Fibroblast of lung (primary cell): ENCODE data around the gene ASXL1.

Experiments used
- EZH2 ChIP-seq: IDR thresholded peaks from 2 replicates; pipeline ENCODE4 v1.5.1; 2012; ENCODE audit warnings: low read length, control low read depth, mild to moderate bottlenecking; ENCODE audit errors: missing control alignments
- TF ChIP-seq, protein P1 (sequence below), 2 donors: IDR thresholded peaks in 1 of 2; conservative IDR thresholded peaks in 1 of 2; 1 replicate in 1 of 2; 2 replicates in 1 of 2; pipeline ENCODE4 v1.5.1; 2011 to 2012; ENCODE audit warnings: low read length in 2 of 2, control low read depth in 1 of 2, inconsistent platforms in 1 of 2, low read depth in 1 of 2, mild to moderate bottlenecking in 1 of 2

DNA sequence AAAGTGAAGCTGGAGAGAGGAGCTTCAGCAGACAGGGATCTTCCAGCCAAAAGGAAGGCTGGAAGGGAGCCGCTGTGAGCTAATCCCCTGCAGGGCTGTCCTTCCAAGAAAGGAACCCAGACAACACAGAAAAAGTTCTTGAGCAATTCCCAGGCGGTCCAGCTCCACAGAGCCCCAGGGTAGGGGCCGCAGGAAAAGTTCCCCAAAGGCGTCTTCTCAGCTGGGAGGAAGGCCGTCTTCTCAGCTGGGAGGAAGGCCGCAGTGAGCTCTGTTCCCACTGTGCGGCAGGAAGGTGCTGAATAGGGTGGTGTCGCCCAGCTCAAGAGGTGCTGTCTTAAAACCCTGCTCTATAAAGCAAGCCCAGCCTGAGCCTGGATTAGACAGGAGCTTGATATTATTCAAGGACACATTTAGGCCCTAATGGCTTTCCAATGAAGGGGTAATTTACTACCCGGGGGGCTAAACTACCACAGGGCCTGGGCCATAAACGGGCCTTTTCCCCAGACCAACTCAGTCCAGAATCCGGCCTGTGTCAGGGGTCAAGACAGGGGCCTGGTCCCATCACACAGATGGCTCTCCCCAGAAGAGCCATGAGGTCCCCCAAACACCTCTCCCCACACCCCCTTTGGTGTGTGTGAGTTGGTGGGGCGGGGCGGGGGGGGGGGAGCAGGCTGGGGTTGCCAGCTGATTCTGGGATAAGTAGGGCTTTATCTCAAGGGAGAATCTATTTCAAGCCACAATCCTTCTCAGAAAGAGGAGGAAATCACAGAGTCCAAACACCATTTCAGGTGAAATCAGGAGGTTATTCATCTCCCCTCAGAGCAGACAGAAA is 123.4 kb downstream of the ASXL1 start:
- TF ChIP-seq EZH2: no peak
- TF ChIP-seq, protein P1, sequence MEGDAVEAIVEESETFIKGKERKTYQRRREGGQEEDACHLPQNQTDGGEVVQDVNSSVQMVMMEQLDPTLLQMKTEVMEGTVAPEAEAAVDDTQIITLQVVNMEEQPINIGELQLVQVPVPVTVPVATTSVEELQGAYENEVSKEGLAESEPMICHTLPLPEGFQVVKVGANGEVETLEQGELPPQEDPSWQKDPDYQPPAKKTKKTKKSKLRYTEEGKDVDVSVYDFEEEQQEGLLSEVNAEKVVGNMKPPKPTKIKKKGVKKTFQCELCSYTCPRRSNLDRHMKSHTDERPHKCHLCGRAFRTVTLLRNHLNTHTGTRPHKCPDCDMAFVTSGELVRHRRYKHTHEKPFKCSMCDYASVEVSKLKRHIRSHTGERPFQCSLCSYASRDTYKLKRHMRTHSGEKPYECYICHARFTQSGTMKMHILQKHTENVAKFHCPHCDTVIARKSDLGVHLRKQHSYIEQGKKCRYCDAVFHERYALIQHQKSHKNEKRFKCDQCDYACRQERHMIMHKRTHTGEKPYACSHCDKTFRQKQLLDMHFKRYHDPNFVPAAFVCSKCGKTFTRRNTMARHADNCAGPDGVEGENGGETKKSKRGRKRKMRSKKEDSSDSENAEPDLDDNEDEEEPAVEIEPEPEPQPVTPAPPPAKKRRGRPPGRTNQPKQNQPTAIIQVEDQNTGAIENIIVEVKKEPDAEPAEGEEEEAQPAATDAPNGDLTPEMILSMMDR (conservative IDR thresholded peaks at IDR 0.05 in 1 of 2, IDR thresholded peaks at IDR 0.05 in 1 of 2; ENCODE audit: low read depth in 1 of 2, low read length in 2 of 2): no peak
